MM.1S (cell line): ENCODE results near the gene DSCAML1.

Experiments
- EZH2 ChIP-seq: fragments of 300-600 bp; sonication (generic); optimal IDR thresholded peaks from 2 replicates; pipeline ENCODE3; 2017; ENCODE audit warnings: low read depth, mild to moderate bottlenecking, antibody characterized with exemption, low read length, mixed read lengths
- TF ChIP-seq, protein P1 (sequence below): fragments of 300-600 bp; sonication (generic); IDR thresholded peaks from 2 replicates; pipeline ENCODE4 v1.5.1; 2016; ENCODE audit warnings: antibody characterized with exemption, low read length, mixed read lengths

DNA sequence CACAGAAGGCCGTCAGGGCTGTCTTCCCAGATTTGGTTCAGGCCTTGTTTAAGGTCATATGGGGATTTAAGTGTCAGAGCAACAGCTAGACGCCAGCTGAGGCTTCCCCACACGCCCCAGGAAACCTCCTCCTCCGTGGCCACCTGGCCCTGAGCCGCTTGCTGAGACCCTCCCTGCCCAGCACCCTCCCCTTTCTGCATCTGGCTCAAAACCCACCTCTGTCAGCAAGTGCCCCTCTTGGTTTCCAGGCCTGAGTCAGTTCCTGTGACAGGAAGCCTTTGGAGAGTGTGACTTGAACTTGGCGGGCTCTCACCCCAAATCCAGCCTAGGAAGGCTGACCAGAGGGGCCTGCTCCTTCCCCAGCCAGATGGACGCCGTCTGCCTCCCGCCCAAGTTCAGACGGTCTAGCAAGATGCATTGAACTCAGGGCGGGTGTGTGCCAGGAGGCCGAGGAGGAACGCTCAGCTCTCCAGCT, 27.0 kb upstream of the DSCAML1 start:
- TF ChIP-seq, protein P1, sequence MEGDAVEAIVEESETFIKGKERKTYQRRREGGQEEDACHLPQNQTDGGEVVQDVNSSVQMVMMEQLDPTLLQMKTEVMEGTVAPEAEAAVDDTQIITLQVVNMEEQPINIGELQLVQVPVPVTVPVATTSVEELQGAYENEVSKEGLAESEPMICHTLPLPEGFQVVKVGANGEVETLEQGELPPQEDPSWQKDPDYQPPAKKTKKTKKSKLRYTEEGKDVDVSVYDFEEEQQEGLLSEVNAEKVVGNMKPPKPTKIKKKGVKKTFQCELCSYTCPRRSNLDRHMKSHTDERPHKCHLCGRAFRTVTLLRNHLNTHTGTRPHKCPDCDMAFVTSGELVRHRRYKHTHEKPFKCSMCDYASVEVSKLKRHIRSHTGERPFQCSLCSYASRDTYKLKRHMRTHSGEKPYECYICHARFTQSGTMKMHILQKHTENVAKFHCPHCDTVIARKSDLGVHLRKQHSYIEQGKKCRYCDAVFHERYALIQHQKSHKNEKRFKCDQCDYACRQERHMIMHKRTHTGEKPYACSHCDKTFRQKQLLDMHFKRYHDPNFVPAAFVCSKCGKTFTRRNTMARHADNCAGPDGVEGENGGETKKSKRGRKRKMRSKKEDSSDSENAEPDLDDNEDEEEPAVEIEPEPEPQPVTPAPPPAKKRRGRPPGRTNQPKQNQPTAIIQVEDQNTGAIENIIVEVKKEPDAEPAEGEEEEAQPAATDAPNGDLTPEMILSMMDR: no peak
- no peak for TF ChIP-seq EZH2
